Cardiac muscle cell (in vitro differentiated cells and primary cell): Measurements from ENCODE around the gene CLEC18B. TPM values are rescaled to one million over a fixed set of nuclear protein-coding genes. Genes with fewer than 3 reads are reported as not detected.
"Not testable (repeated sequence)": the region's sequence is repeated elsewhere in the genome, so short reads cannot be mapped to it uniquely, and the experiment has no call there.

Experiments
- DNase-seq, 2 donors: peaks; one replicate each; pipeline versions ENCODE4 v3.0.0 to v3.0.0-alpha.2; 2010 to 2017; ENCODE audit warnings: low read depth in 1 of 2, low spot score in 1 of 2
- H3K27ac ChIP-seq: fragments of 200-600 bp; sonication (generic); 2 replicates; pipeline ENCODE4 v1.5.1; 2016
- H3K27me3 ChIP-seq: fragments of 200-600 bp; sonication (generic); 2 replicates; pipeline ENCODE4 v1.6.0; 2016; ENCODE audit warnings: control low read depth
- H3K36me3 ChIP-seq: fragments of 200-600 bp; sonication (generic); 2 replicates; pipeline ENCODE4 v1.5.1; 2016; ENCODE audit warnings: control low read depth
- H3K4me1 ChIP-seq: fragments of 200-600 bp; sonication (generic); 2 replicates; pipeline ENCODE4 v1.8.1; 2017; ENCODE audit warnings: low read depth, mild to moderate bottlenecking, mixed run types
- H3K4me3 ChIP-seq: fragments of 200-600 bp; sonication (generic); 2 replicates; pipeline ENCODE4 v1.5.1; 2016; ENCODE audit warnings: mild to moderate bottlenecking
- H3K9me3 ChIP-seq: fragments of 200-600 bp; sonication (generic); 2 replicates; pipeline ENCODE4 v1.5.1; 2017; ENCODE audit warnings: low read depth, mild to moderate bottlenecking, control low read depth
- CTCF ChIP-seq: IDR thresholded peaks from 2 replicates; pipeline ENCODE4 v1.5.1; 2012; ENCODE audit warnings: low read depth, mild to moderate bottlenecking, low read length
- polyA plus RNA-seq: library from polyadenylated mRNA; unstranded; fragments of >200 nt; fragmentation: Nextera tagmentation; extraction: Ambion mirVana; gene quantifications from 2 replicates; pipeline ENCODE4 v1.2.1, GENCODE V29; 2016
- total RNA-seq: library from RNA; depleted of rRNA; stranded (reverse); fragments of >200 nt; gene quantifications from 2 replicates; pipeline ENCODE4 v1.2.3, GENCODE V29; 2016

Gene CLEC18B
- total and polyA plus RNA-seq, 2 experiments from 2014 or later: 1.2 to 1.7 TPM

GRCh38 chr16:74450236-74450635, 29.0 kb upstream of the CLEC18B start:
- TF ChIP-seq CTCF: no peak
- Histone ChIP-seq H3K36me3 (peaks cover 19% of the 10 kb centered on the region), H3K27ac (no peak overlapping the region), H3K27me3 (no peaks in the 10 kb centered on the region), H3K9me3 (no peaks in the 10 kb centered on the region), H3K4me3 (no peak overlapping the region), H3K4me1 (no peaks in the 10 kb centered on the region)
- peak in 1 of 2 donors; percentile 18 for DNase-seq

GRCh38 chr16:74449470-74449869, 28.2 kb upstream of the CLEC18B start:
- TF ChIP-seq CTCF: peak; percentile 15
- Histone ChIP-seq H3K27me3 (no peaks in the 10 kb centered on the region), H3K9me3 (no peaks in the 10 kb centered on the region), H3K4me1 (no peaks in the 10 kb centered on the region), H3K27ac (no peak overlapping the region), H3K36me3 (peaks cover 19% of the 10 kb centered on the region), H3K4me3 (no peak overlapping the region)
- DNase-seq: no peak

GRCh38 chr16:74448990-74449389, 27.7 kb upstream of the CLEC18B start:
- peaks cover 19% of the 10 kb centered on the region for H3K36me3 ChIP-seq
- H3K27me3 ChIP-seq: no peaks in the 10 kb centered on the region
- no peaks in the 10 kb centered on the region for H3K9me3 ChIP-seq
- H3K4me1 ChIP-seq: no peaks in the 10 kb centered on the region
- H3K27ac ChIP-seq: no peak overlapping the region
- H3K4me3 ChIP-seq: no peak overlapping the region
- DNase-seq: peak in 1 of 2 donors; percentile 97
- TF ChIP-seq CTCF: no peak

- no peaks in the 10 kb centered on the region for H3K4me1 ChIP-seq
- H3K36me3 ChIP-seq: peaks cover 14% of the 10 kb centered on the region
- TF ChIP-seq CTCF: no peak
- H3K27me3 ChIP-seq: no peaks in the 10 kb centered on the region
- H3K9me3 ChIP-seq: no peaks in the 10 kb centered on the region
- H3K4me3 ChIP-seq: no peak overlapping the region
- H3K27ac ChIP-seq: no peak overlapping the region
- no peak for DNase-seq
Observed at GRCh38 chr16:74447578-74447977, 26.3 kb upstream of the CLEC18B start.

- Histone ChIP-seq H3K27ac (no peak overlapping the region), H3K4me3 (no peak overlapping the region)
- no peak for DNase-seq
Observed at GRCh38 chr16:74446866-74447265, 25.6 kb upstream of the CLEC18B start.

GRCh38 chr16:74443624-74444346, 22.5 kb upstream of the CLEC18B start:
- H3K27ac ChIP-seq, DNase-seq, H3K4me1 ChIP-seq, H3K36me3 ChIP-seq, H3K4me3 ChIP-seq, H3K9me3 ChIP-seq, H3K27me3 ChIP-seq: not testable (repeated sequence)

More at GRCh38 chr16:74446866-74447265, 25.6 kb upstream of the CLEC18B start:
- Histone ChIP-seq H3K4me1 (no peaks in the 10 kb centered on the region), H3K36me3 (peaks cover 13% of the 10 kb centered on the region), H3K9me3 (no peaks in the 10 kb centered on the region), H3K27me3 (no peaks in the 10 kb centered on the region)
- no peak for TF ChIP-seq CTCF
